Measurements from ENCODE around the gene TPRKB. TPM values are rescaled to one million over a fixed set of nuclear protein-coding genes. Genes with fewer than 3 reads are reported as not detected.
"Not testable (repeated sequence)": the region's sequence is repeated elsewhere in the genome, so short reads cannot be mapped to it uniquely, and the experiment has no call there.

Gene TPRKB
- total RNA-seq, 1 donor from 2014 or later = 20.4 TPM

- no peak for DNase-seq (ENCODE audit: low read depth in 2 of 2)
Observed at GRCh38 chr2:73740767-73741166, 3.6 kb upstream of the TPRKB start.

- no peak for DNase-seq (ENCODE audit: low read depth in 2 of 2)
Observed at GRCh38 chr2:73739101-73739500, 2.0 kb upstream of the TPRKB start.

- DNase-seq (ENCODE audit: low read depth in 2 of 2) = no peak
Observed at GRCh38 chr2:73736378-73736777, 767 bp downstream of the TPRKB start.

- no peak for DNase-seq (ENCODE audit: low read depth in 2 of 2)
Observed at GRCh38 chr2:73730810-73731209, 6.3 kb downstream of the TPRKB start.

GRCh38 chr2:73728711-73729110 lies 8.4 kb downstream of the TPRKB start:
- DNase-seq (ENCODE audit: low read depth in 2 of 2) = no peak

- no peak for DNase-seq (ENCODE audit: low read depth in 2 of 2)
Observed at GRCh38 chr2:73728043-73728442, 9.1 kb downstream of the TPRKB start.

- not testable (repeated sequence) for DNase-seq (ENCODE audit: low read depth in 2 of 2)
Observed at GRCh38 chr2:73726657-73727056, 10.5 kb downstream of the TPRKB start.

- no peak for DNase-seq (ENCODE audit: low read depth in 2 of 2)
Observed at GRCh38 chr2:73718851-73719621, 18.1 kb downstream of the TPRKB start.

- no peak for DNase-seq (ENCODE audit: low read depth in 2 of 2)
Observed at GRCh38 chr2:73718421-73718820, 18.7 kb downstream of the TPRKB start.

GRCh38 chr2:73717695-73718094 lies 19.4 kb downstream of the TPRKB start:
- not testable (repeated sequence) for DNase-seq (ENCODE audit: low read depth in 2 of 2)

GRCh38 chr2:73717251-73717606 lies 19.9 kb downstream of the TPRKB start:
- no peak for DNase-seq (ENCODE audit: low read depth in 2 of 2)

- peak; percentile 47 to 74 for DNase-seq (ENCODE audit: low read depth in 2 of 2)
Observed at GRCh38 chr2:73716543-73717250, 20.4 kb downstream of the TPRKB start.

GRCh38 chr2:73714091-73714490 lies 23.1 kb downstream of the TPRKB start:
- DNase-seq (ENCODE audit: low read depth in 2 of 2) = no peak

- DNase-seq (ENCODE audit: low read depth in 2 of 2) = no peak
Observed at GRCh38 chr2:73708527-73708926, 28.6 kb downstream of the TPRKB start.

- no peak for DNase-seq (ENCODE audit: low read depth in 2 of 2)
Observed at GRCh38 chr2:73707636-73708035, 29.5 kb downstream of the TPRKB start.

GRCh38 chr2:73707058-73707457 lies 30.1 kb downstream of the TPRKB start:
- DNase-seq (ENCODE audit: low read depth in 2 of 2) = no peak

- DNase-seq (ENCODE audit: low read depth in 2 of 2) = no peak
Observed at GRCh38 chr2:73705091-73705490, 32.1 kb downstream of the TPRKB start.

- DNase-seq (ENCODE audit: low read depth in 2 of 2) = no peak
Observed at GRCh38 chr2:73704285-73704684, 32.9 kb downstream of the TPRKB start.

GRCh38 chr2:73703675-73704074 lies 33.5 kb downstream of the TPRKB start:
- no peak for DNase-seq (ENCODE audit: low read depth in 2 of 2)

- peak in 1 of 2 donors; percentile 76 for DNase-seq (ENCODE audit: low read depth in 2 of 2)
Observed at GRCh38 chr2:73702852-73703493, 34.2 kb downstream of the TPRKB start.

GRCh38 chr2:73701968-73702665 lies 35.0 kb downstream of the TPRKB start:
- DNase-seq (ENCODE audit: low read depth in 2 of 2) = no peak

- not testable (repeated sequence) for DNase-seq (ENCODE audit: low read depth in 2 of 2)
Observed at GRCh38 chr2:73701448-73701765, 35.7 kb downstream of the TPRKB start.
